Upper lobe of left lung (tissue), 6 donors: Measurements from ENCODE around the gene GPR18. TPM values are rescaled to one million over a fixed set of nuclear protein-coding genes. Genes with fewer than 3 reads are reported as not detected.

Experiments used
- ATAC-seq, 2 donors: fragments of 200-7000 bp; cut with Tn5 transposase; one replicate each; pipeline ENCODE4 v1.9.1; 2022; ENCODE audit warnings: mild to moderate bottlenecking in 2 of 2, moderate library complexity in 2 of 2; ENCODE audit not compliant: low FRiP score in 2 of 2
- DNase-seq, 2 donors: peaks; one replicate each; pipeline ENCODE4 v3.0.0-alpha.2; 2019 to 2020
- H3K27ac ChIP-seq, 4 donors: fragments of 200-600 bp; sonication (generic); one replicate each; pipeline ENCODE4 v1.5.1; 2016 to 2019
- H3K27me3 ChIP-seq, 4 donors: fragments of 200-600 bp; sonication (generic); one replicate each; pipeline ENCODE4 v1.5.1; 2017 to 2019
- H3K36me3 ChIP-seq, 4 donors: fragments of 200-600 bp; sonication (generic); one replicate each; pipeline ENCODE4 v1.5.1; 2016 to 2019
- H3K4me1 ChIP-seq, 4 donors: fragments of 200-600 bp; sonication (generic); one replicate each; pipeline ENCODE4 v1.5.1; 2018 to 2019
- H3K4me3 ChIP-seq, 4 donors: fragments of 200-600 bp; sonication (generic); one replicate each; pipeline ENCODE4 v1.5.1; 2017 to 2019; ENCODE audit warnings: mild to moderate bottlenecking in 2 of 4, moderate library complexity in 1 of 4
- H3K9me3 ChIP-seq, 4 donors: fragments of 200-600 bp; sonication (generic); one replicate each; pipeline ENCODE4 v1.5.1; 2018 to 2019
- CTCF ChIP-seq, 6 experiments: fragments of 450-650 bp in 4 of 6; fragments of 200-600 bp in 2 of 6; sonication (generic) in 2 of 6; IDR thresholded peaks; one replicate each; pipeline ENCODE4 v1.5.1; 2016 to 2019; ENCODE audit warnings: antibody characterized with exemption in 6 of 6
- EP300 ChIP-seq, 4 donors: sonication (generic); formaldehyde crosslinking; IDR thresholded peaks; one replicate each; pipeline ENCODE4 v1.5.1; 2017; ENCODE audit warnings: antibody characterized with exemption in 4 of 4, control low read depth in 2 of 4
- POLR2A ChIP-seq, 4 donors: fragments of 450-650 bp; IDR thresholded peaks; one replicate each; pipeline ENCODE4 v1.5.1; 2016 to 2017; ENCODE audit warnings: antibody characterized with exemption in 4 of 4, mild to moderate bottlenecking in 2 of 4
- POLR2AphosphoS5 ChIP-seq, 2 donors: sonication (generic); formaldehyde crosslinking; IDR thresholded peaks; one replicate each; pipeline ENCODE4 v1.5.1; 2017; ENCODE audit warnings: antibody characterized with exemption in 2 of 2
- WGBS, 2 donors: methylation state at CpG; one replicate each; pipeline ENCODE4 v1.1.5; 2017 to 2018; 5-methylcytosine and 5-hydroxymethylcytosine counted together
- total RNA-seq, 6 donors: library from RNA; depleted of rRNA in 4 of 6; stranded (reverse); fragments of >200 nt in 4 of 6; gene quantifications; one replicate each; pipeline versions ENCODE4 v1.1.0 to v1.2.1, GENCODE V29; 2016 to 2021
- donor health status: DM: no; HTN: no; CAD: no; lungs with moderate emphysema.
- donor health status: DM: no; HTN: yes; CAD: no; lungs with severe emphysema.

The GPR18 gene
- total RNA-seq, 6 donors from 2014 or later = 0.52 to 0.94 TPM; not detected in 4

DNA sequence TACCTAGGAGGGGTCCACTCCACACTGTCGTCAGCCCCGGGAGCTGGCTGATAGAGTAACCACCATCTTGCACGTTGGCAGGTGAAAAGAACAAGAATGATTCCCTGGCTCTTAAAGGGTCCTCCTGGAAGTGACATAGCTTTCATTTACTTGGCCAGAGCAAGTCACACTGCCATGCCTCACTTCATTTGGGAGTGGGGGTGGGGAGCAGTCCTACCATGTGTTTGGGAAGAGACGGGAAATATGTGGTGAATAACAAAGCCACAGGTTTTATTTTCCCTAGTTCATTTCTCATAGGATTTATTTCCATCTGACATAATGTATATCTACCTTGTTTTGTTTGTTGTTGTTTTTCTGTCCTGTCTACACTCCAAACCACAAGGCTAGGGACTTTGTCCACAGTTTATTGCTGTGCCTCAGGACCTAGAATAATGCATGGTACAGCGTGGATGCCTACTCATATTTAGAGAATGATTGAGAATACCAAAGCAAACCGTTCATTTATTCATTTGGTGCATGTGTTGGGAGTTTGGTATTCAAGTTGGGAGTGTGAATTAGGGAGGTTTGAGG, 30.8 kb downstream of the GPR18 start:
- H3K36me3 ChIP-seq = no peaks in the 10 kb centered on the region
- no peaks in the 10 kb centered on the region for H3K27me3 ChIP-seq
- no peak overlapping the region for H3K27ac ChIP-seq
- ATAC-seq (no peak), DNase-seq (no peak)
- peaks cover 18 to 70% (median 27%) of the 10 kb centered on the region in 4 donors for H3K4me1 ChIP-seq
- H3K9me3 ChIP-seq = no peaks in the 10 kb centered on the region
- H3K4me3 ChIP-seq = no peak overlapping the region
- WGBS, 2 donors = 84 to 87% methylated on average over 6 of the region's 6 CpGs
- TF ChIP-seq EP300 (IDR thresholded peaks at IDR 0.05) = no peak
- TF ChIP-seq POLR2A (IDR thresholded peaks at IDR 0.05) = no peak
- TF ChIP-seq POLR2AphosphoS5 (IDR thresholded peaks at IDR 0.05) = no peak
- no peak for TF ChIP-seq CTCF (IDR thresholded peaks at IDR 0.05)

DNA sequence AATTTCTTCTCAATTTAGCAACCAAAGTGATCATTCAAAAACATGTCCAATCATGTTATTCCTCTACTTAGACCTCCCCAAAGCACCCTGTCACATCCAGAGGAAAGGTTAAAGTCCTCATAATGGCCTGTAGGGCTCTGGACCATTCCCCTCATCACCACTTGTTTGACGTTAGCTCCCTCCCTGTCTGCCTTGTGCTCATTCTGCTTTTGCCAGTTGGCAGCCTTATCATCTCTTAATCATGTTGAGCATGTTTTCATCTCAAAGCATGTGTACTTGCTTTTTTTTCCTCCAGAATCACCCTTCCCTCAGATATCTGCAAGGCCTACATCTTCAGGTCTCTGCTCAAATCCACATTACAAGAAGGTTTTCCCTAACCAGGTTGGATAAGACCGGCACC, 31.7 kb downstream of the GPR18 start:
- Histone ChIP-seq H3K27ac (no peak overlapping the region), H3K36me3 (no peaks in the 10 kb centered on the region), H3K4me1 (peaks cover 18 to 69% (median 27%) of the 10 kb centered on the region in 4 donors), H3K27me3 (no peaks in the 10 kb centered on the region), H3K4me3 (no peak overlapping the region), H3K9me3 (no peaks in the 10 kb centered on the region)
- DNase-seq = no peak
- WGBS, 2 donors = 80 to 89% methylated on average over 2 of the region's 2 CpGs
- no peak for ATAC-seq
- TF ChIP-seq POLR2AphosphoS5 (IDR thresholded peaks at IDR 0.05) (no peak), EP300 (IDR thresholded peaks at IDR 0.05) (no peak), CTCF (IDR thresholded peaks at IDR 0.05) (no peak), POLR2A (IDR thresholded peaks at IDR 0.05) (no peak)

GRCh38 chr13:99225078-99225477, 33.1 kb downstream of the GPR18 start:
- H3K4me3 ChIP-seq = no peak overlapping the region
- H3K27ac ChIP-seq = no peak overlapping the region
- DNase-seq (no peak), ATAC-seq (peak in 1 of 2 donors; percentile 70)
- TF ChIP-seq EP300 (IDR thresholded peaks at IDR 0.05) (no peak), CTCF (IDR thresholded peaks at IDR 0.05) (no peak), POLR2AphosphoS5 (IDR thresholded peaks at IDR 0.05) (no peak), POLR2A (IDR thresholded peaks at IDR 0.05) (no peak)
- peaks cover 21 to 61% (median 31%) of the 10 kb centered on the region in 4 donors for H3K4me1 ChIP-seq
- H3K9me3 ChIP-seq = no peaks in the 10 kb centered on the region
- H3K36me3 ChIP-seq = no peaks in the 10 kb centered on the region
- WGBS, 2 donors = 41 to 58% methylated on average over 4 of the region's 4 CpGs
- H3K27me3 ChIP-seq = no peaks in the 10 kb centered on the region

- H3K9me3 ChIP-seq = no peaks in the 10 kb centered on the region
- ATAC-seq = no peak
- H3K4me1 ChIP-seq = peaks cover 20 to 57% (median 33%) of the 10 kb centered on the region in 4 donors
- no peak for TF ChIP-seq POLR2AphosphoS5 (IDR thresholded peaks at IDR 0.05)
- no peak for TF ChIP-seq POLR2A (IDR thresholded peaks at IDR 0.05)
- TF ChIP-seq EP300 (IDR thresholded peaks at IDR 0.05) = no peak
- TF ChIP-seq CTCF (IDR thresholded peaks at IDR 0.05) = no peak
- H3K4me3 ChIP-seq = no peak overlapping the region
- WGBS, 2 donors = 75 to 87% methylated on average over 2 of the region's 2 CpGs
- H3K36me3 ChIP-seq = no peaks in the 10 kb centered on the region
- no peaks in the 10 kb centered on the region for H3K27me3 ChIP-seq
- no peak for DNase-seq
- no peak overlapping the region for H3K27ac ChIP-seq
Measured at GRCh38 chr13:99224021-99224420, 34.2 kb downstream of the GPR18 start.

DNA sequence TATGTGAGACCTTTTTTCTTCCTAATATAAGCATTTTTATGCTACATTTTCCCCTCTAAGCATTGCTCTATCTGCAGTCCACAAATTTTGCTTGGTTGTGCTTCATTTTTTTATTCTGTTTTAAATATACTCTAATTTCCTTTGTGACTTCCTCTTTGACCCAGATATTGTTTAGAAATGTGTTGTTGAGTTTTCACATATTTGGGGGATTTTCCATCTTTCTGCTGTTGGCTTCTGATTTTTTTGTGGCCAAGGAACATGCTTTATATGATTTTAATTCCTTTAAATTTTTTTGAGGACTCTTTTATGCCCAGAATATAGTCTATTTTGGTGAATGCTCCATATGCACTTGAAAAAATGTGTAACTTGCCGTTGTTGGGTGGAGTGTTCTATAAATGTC, 34.6 kb downstream of the GPR18 start:
- no peak overlapping the region for H3K4me3 ChIP-seq
- WGBS, 2 donors = 62 to 63% methylated on average over 1 of the region's 1 CpG
- DNase-seq (no peak), ATAC-seq (no peak)
- H3K36me3 ChIP-seq = no peaks in the 10 kb centered on the region
- H3K27me3 ChIP-seq = no peaks in the 10 kb centered on the region
- H3K27ac ChIP-seq = no peak overlapping the region
- TF ChIP-seq EP300 (IDR thresholded peaks at IDR 0.05) = no peak
- no peak for TF ChIP-seq POLR2A (IDR thresholded peaks at IDR 0.05)
- TF ChIP-seq CTCF (IDR thresholded peaks at IDR 0.05) = no peak
- TF ChIP-seq POLR2AphosphoS5 (IDR thresholded peaks at IDR 0.05) = no peak
- H3K4me1 ChIP-seq = peaks cover 22 to 57% (median 36%) of the 10 kb centered on the region in 4 donors
- no peaks in the 10 kb centered on the region for H3K9me3 ChIP-seq
